Measurements from ENCODE around the gene NEGR1.

The NEGR1 gene

GRCh38 chr1:71582673-71583072 is 699.7 kb downstream of the NEGR1 start:
- no peak for DNase-seq

GRCh38 chr1:71577451-71578131 is 704.7 kb downstream of the NEGR1 start:
- DNase-seq, result no peak

- DNase-seq, result no peak
Measured at GRCh38 chr1:71572038-71572437, 710.3 kb downstream of the NEGR1 start.

- no peak for DNase-seq
Measured at GRCh38 chr1:71566413-71566812, 715.9 kb downstream of the NEGR1 start.

- DNase-seq, result no peak
Measured at GRCh38 chr1:71565831-71566230, 716.5 kb downstream of the NEGR1 start.

GRCh38 chr1:71565262-71565661 is 717.1 kb downstream of the NEGR1 start:
- DNase-seq, result no peak

DNA sequence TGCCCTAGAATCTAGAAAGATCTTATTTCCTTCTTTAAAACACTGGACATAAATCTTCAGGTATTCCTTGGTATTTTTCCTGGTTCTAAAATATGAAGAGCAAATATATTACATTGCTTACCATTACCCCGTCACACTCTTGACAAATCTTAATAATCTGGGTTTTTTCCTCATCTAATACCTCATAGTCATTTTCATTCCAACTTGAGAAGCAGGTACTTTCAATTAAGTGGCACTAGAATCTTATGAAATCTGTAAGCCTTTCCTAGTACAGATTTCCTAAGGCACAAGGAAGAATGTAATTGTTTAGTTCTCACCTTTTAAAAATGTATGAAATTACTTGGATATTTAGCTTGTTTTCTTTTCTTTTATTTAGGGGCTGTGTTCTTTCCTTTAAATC is 720.0 kb downstream of the NEGR1 start:
- no peak for DNase-seq

GRCh38 chr1:71561729-71562128 is 720.6 kb downstream of the NEGR1 start:
- no peak for DNase-seq

- no peak for DNase-seq
Measured at GRCh38 chr1:71561206-71561605, 721.1 kb downstream of the NEGR1 start.

DNA sequence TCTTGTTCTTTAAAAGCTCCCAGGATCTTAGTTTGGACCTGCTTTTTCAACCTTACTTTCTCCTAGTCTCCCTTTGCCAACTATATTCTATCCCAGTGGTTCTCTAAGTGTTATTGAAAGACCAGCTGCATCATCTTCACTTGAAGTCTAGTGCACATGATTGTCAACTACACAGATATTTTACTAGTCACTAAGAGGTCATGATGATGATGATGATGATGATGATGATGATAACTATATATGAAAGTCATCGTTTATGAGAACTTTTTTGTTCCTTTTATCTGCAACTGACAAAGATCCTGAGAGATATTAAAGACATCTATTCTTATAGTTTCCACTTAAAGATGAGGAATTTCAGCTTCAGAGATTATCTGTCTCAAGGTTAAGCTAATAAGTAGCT is 722.5 kb downstream of the NEGR1 start:
- DNase-seq, result no peak

DNA sequence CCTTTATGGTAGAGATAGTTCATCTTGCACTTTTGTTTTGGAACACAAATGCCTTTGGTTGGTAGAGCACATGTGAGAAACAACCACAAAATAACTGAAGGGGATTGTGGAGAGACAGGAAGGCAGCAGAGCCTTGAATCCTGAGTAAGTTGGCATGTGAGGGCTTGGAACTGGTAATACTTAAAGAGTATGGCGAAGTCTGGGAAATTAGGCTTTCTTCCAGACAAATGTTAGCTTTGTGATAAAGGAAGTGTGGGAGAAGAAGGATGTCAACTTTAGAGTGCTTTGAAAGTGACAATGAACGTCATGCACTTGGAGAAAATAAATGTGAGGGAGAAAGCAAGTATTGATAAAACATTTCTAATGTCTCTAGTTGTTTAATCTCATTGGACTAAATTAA is 725.2 kb downstream of the NEGR1 start:
- DNase-seq, result no peak

DNA sequence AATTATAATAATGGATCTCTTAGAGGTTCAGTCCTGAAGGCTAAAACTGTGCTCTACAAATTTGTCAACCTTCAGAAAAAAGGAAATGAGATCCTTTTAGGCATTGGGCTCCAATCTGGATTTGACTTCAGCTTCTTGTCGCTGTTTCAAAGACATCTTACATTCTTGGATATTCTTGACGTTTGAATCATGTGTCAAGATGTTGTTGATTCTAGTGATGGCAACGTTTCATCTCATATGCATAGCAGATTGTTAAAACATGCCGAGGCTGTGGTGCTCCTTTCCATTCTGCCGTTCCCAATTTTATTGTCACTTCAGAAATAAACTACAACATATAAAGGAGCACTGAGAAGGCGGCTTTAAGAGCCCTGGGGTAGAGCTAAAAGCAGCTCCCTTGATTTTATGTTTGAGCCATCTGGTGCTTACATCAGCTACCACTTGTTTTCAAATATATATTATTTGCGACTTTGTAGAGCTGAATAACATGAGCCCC is 733.9 kb downstream of the NEGR1 start:
- peak in 8 of 58 donors; percentile 1 to 32 (median 4) for DNase-seq

DNA sequence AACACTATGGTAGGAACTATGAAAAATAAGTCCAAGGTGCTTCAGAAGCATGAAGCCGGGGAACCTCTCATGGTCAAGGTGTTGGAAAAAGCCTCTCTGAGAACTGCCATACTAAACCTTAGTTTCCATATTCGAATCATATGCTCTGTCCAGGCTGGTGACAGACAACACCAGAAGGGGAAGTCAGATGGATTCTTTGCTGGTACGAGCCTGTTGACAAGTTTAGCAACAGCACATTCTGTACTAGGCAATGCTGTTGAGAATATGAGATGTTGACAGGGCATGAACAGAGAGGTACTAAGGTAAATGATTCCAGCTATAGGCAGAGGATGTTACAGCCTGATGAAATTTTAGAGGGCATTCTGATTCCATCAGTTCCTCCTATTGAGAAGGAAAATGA is 740.2 kb downstream of the NEGR1 start:
- no peak for DNase-seq

DNA sequence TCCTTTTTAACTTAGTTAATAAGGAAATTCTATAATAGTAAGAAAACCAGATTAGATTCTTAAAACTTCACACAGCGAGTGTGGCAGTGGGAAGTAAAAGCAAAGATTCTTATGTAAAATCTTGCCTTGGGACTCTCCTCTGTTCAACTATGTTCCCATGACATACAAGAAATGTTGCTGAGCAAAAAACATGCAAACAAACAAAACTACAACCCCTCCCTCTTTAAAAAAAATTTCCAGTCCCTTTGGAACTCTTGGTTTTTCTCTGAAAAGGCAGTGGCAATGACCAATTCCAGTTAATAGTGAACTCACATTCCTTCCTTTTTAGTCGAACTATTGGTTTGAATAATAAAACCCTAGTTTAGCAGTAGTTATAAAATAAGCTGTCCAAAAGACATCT is 748.4 kb downstream of the NEGR1 start:
- DNase-seq, result no peak

- DNase-seq, result no peak
Measured at GRCh38 chr1:71532343-71532742, 750.0 kb downstream of the NEGR1 start.

- no peak for DNase-seq
Measured at GRCh38 chr1:71526824-71527223, 755.5 kb downstream of the NEGR1 start.

DNA sequence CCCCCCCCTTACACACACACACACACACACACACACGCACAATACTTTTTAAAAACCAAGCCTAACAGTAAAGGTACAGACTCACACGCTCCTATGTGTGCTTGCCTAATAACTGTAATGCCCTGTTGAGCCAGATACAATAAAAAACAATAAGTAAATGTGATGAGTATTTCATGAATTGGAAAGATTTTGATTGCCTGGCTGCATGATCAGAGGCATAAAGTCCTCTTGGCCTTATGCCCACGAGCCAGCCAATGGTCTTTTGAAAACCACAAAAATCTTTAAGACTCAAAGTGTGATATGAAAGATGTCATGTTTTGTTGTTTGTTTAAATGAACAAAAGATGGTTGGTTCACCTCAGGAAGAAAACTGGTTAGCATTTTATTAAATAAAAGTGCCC is 759.6 kb downstream of the NEGR1 start:
- no peak for DNase-seq

- DNase-seq, result peak in 26 of 58 donors; percentile 1 to 52 (median 16)
Measured at GRCh38 chr1:71521655-71522264, 760.6 kb downstream of the NEGR1 start.

- DNase-seq, result no peak
Measured at GRCh38 chr1:71511505-71511904, 770.8 kb downstream of the NEGR1 start.

DNA sequence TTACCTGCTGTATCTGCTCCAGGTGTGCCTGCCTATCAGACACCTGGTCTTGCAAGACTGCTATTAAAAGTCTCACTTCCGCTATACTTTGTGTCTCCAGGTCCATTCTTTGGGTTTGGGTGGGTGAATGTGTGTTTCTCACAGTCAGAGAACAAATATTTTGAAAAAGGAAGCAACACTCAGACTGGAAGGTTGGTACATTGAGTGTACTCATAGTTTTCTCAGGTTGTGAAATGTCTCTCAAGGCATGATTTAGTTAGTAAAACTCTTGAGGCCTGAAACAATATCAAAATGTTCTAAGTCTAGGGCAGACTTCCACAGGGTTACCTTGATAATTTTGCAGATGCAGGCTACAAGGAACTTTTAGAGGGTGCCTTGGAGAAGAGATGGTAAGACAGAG is 771.6 kb downstream of the NEGR1 start:
- DNase-seq, result no peak

DNA sequence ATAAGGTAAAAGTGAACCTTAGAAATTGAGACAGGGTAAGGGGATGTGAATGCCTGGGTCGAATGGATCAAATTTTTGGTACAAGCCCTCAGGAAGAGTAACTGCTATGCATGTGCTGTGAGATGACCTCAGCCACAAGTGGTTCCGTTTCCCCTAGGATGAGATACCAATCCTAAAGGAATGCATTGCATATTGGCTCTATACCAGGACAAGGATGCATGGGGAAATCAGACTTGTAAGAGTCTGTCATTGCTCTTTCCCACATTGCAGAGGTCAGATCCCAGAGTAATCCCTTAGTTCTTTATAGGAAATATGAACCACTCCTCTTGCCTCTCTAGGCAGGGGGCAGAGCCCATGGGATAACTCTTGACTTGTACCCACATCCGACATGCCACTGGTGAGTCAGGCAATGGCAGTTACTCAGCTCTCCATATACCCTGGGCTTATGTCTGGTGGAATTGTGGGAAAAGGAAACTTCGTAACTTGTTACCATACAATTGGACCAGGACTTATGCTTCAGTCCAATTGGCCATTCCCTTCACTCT is 773.2 kb downstream of the NEGR1 start:
- DNase-seq, result no peak

DNA sequence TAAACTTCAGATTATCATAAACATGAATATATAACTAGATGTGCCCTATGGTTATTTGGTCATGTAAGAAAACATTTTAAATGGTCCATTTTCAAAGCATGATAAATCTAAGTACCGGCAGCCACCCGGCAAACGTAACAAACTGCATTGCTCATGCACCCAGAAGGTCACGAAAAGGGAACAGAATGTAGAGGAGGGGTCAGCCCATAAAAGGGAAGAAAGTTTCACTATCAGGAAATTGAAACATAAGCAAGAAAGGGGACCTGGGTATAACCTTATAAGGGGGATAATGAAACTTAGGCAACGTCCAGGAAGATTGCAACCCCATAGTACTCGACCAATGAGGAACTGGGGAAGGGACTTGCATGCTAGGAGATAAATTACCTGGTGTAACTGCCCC is 780.3 kb downstream of the NEGR1 start:
- DNase-seq, result no peak

DNA sequence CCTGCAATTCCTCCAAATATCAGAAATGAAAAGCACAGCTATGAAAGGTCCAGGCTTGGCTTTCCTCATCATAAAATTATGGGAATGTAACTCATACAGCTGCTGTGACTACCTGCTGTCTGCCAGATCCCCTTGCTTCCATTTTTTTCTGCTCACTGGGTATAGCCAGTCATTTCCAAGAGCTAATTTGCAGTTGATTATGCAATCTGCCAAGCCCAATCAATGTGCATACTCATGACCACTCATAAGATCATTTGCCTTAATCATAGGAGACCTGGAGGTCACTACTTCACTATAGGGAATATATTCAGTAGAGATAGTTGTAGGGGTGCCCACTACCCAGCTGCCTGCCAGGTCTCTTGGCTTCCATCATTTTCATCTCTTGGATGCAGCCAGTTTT is 783.8 kb downstream of the NEGR1 start:
- no peak for DNase-seq
